Fibroblast of lung (primary cell): Measurements from ENCODE around the gene PDLIM4. TPM values are rescaled to one million over a fixed set of nuclear protein-coding genes. Genes with fewer than 3 reads are reported as not detected.

ENCODE experiments used
- DNase-seq, 2 donors: peaks; one replicate each; pipeline versions ENCODE4 v3.0.0 to v3.0.0-alpha.2; 2010; ENCODE audit warnings: low read depth in 2 of 2
- H2AFZ ChIP-seq: 2 replicates; pipeline ENCODE4 v1.5.1; 2012; ENCODE audit warnings: low read length, control low read depth, inconsistent platforms
- H3K27ac ChIP-seq: 2 replicates; pipeline ENCODE4 v1.5.1; 2011; ENCODE audit warnings: low read length, control low read depth; ENCODE audit not compliant: insufficient read depth
- H3K27me3 ChIP-seq: 2 replicates; pipeline ENCODE4 v1.5.1; 2011; ENCODE audit warnings: mild to moderate bottlenecking, low read length; ENCODE audit not compliant: control insufficient read depth, insufficient read depth
- H3K36me3 ChIP-seq: 2 replicates; pipeline ENCODE4 v1.5.1; 2011; ENCODE audit warnings: low read length; ENCODE audit not compliant: control insufficient read depth, insufficient read depth
- H3K4me1 ChIP-seq: 2 replicates; pipeline ENCODE4 v1.5.1; 2011; ENCODE audit warnings: low read length; ENCODE audit not compliant: control insufficient read depth, insufficient read depth; ENCODE audit errors: extremely low read depth
- H3K4me2 ChIP-seq: 2 replicates; pipeline ENCODE4 v1.5.1; 2011; ENCODE audit warnings: low read length, control low read depth; ENCODE audit not compliant: insufficient read depth; ENCODE audit errors: extremely low read depth
- H3K4me3 ChIP-seq, 4 experiments: fragments of 200-600 bp in 1 of 4; sonication (generic) in 1 of 4; replicated peaks in 1 of 4; 2 replicates each; pipeline ENCODE4 v1.5.1; 2011 to 2016; ENCODE audit warnings: low read length in 4 of 4, low read depth in 3 of 4, mild to moderate bottlenecking in 3 of 4, control low read depth in 2 of 4, inconsistent platforms in 1 of 4, mixed read lengths in 1 of 4; ENCODE audit not compliant: insufficient read depth in 1 of 4; ENCODE audit errors: control extremely low read depth in 1 of 4
- H3K79me2 ChIP-seq: 2 replicates; pipeline ENCODE4 v1.5.1; 2012; ENCODE audit warnings: mild to moderate bottlenecking, low read length, inconsistent platforms; ENCODE audit not compliant: control insufficient read depth, insufficient read depth
- H3K9ac ChIP-seq: 2 replicates; pipeline ENCODE4 v1.5.1; 2011; ENCODE audit warnings: mild to moderate bottlenecking, low read length, control low read depth; ENCODE audit not compliant: insufficient read depth
- H3K9me3 ChIP-seq: 2 replicates; pipeline ENCODE4 v1.5.1; 2012; ENCODE audit warnings: low read depth, low read length; ENCODE audit not compliant: control insufficient read depth, insufficient read depth
- H4K20me1 ChIP-seq: 2 replicates; pipeline ENCODE4 v1.5.1; 2011; ENCODE audit warnings: low read length; ENCODE audit not compliant: control insufficient read depth, insufficient read depth; ENCODE audit errors: extremely low read depth
- EZH2 ChIP-seq: IDR thresholded peaks from 2 replicates; pipeline ENCODE4 v1.5.1; 2012; ENCODE audit warnings: low read length, control low read depth, mild to moderate bottlenecking; ENCODE audit errors: missing control alignments
- polyA plus RNA-seq, 2 donors: library from polyadenylated mRNA; depleted of rRNA in 1 of 2; stranded (reverse) in 1 of 2; unstranded in 1 of 2; fragments of >200 nt; gene quantifications; 2 replicates each; pipeline ENCODE4 v1.2.1, GENCODE V29; 2011 to 2012; ENCODE audit warnings: missing spikeins in 1 of 2
- total RNA-seq: library from RNA; depleted of rRNA; stranded (reverse); fragments of >200 nt; gene quantifications from 2 replicates; pipeline ENCODE4 v1.2.1, GENCODE V29; 2014
- TF ChIP-seq, protein P1 (sequence below), 2 donors: IDR thresholded peaks in 1 of 2; conservative IDR thresholded peaks in 1 of 2; 1 replicate in 1 of 2; 2 replicates in 1 of 2; pipeline ENCODE4 v1.5.1; 2011 to 2012; ENCODE audit warnings: low read length in 2 of 2, control low read depth in 1 of 2, inconsistent platforms in 1 of 2, low read depth in 1 of 2, mild to moderate bottlenecking in 1 of 2

The PDLIM4 gene
- total and polyA plus RNA-seq, 2 donors (not counting 1 experiment from before 2014, with no cell fraction given), result 10.7 to 67.2 TPM

DNA sequence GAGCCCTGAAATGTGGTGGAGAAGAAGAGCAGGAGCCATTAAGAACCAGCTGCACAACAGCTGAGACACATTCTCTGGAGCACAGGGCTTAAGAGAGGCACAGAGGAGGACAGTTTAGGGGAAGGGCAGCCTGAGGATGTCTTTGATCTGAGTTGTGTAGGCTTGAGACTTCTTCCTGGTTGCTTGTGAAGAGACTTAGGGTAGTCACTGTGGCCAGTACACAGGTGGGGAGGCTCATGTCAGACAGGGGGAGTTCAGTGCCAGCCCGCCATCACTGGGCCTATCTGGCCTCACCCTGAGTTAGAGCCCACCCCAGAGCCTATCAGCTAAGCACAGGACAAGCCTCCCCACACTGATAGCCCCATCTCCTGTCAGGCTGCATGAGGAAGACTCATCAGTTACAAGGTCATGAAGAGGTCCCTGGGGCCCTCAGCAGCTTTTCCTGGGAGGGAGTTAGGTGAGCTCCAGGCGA is 56.5 kb downstream of the PDLIM4 start:
- Histone ChIP-seq H3K4me3 (no peak overlapping the region), H3K36me3 (no peaks in the 10 kb centered on the region), H3K27ac (no peak overlapping the region), H3K4me2 (no peak overlapping the region), H3K27me3 (no peaks in the 10 kb centered on the region), H2AFZ (no peak overlapping the region), H3K4me1 (no peaks in the 10 kb centered on the region), H3K79me2 (no peaks in the 10 kb centered on the region), H3K9ac (no peak overlapping the region), H4K20me1 (no peaks in the 10 kb centered on the region), H3K9me3 (no peaks in the 10 kb centered on the region)
- no peak for TF ChIP-seq EZH2
- TF ChIP-seq, protein P1, sequence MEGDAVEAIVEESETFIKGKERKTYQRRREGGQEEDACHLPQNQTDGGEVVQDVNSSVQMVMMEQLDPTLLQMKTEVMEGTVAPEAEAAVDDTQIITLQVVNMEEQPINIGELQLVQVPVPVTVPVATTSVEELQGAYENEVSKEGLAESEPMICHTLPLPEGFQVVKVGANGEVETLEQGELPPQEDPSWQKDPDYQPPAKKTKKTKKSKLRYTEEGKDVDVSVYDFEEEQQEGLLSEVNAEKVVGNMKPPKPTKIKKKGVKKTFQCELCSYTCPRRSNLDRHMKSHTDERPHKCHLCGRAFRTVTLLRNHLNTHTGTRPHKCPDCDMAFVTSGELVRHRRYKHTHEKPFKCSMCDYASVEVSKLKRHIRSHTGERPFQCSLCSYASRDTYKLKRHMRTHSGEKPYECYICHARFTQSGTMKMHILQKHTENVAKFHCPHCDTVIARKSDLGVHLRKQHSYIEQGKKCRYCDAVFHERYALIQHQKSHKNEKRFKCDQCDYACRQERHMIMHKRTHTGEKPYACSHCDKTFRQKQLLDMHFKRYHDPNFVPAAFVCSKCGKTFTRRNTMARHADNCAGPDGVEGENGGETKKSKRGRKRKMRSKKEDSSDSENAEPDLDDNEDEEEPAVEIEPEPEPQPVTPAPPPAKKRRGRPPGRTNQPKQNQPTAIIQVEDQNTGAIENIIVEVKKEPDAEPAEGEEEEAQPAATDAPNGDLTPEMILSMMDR (conservative IDR thresholded peaks at IDR 0.05 in 1 of 2, IDR thresholded peaks at IDR 0.05 in 1 of 2; ENCODE audit: low read depth in 1 of 2, low read length in 2 of 2), result no peak
- DNase-seq, result no peak

DNA sequence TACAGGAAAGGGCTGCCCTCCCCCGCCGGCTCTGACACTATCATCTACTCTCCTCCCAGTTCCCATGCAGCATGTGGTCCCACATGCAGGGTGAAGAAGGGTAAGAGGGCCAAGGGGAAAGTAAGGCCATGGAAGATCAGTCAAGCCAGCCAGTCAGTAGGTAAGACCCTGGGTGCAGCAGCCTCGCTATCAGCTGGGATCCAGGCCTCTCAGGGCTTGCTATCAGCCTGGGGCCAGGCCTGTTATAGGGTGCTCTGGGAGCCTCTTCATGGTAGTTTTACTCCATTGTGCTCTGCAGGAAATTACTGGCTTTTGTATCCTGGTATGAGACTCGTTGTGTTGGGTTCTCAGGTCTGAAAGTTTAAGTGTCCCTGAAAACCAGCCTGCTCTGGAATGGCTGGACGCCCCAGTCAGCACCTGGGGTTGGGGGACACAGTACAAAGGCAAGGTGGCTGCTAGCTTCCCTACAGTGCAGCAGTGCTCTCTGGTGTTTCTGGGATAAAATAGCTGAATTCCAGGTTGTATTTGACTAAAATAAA is 58.1 kb downstream of the PDLIM4 start:
- no peak overlapping the region for H3K4me3 ChIP-seq
- no peak for TF ChIP-seq EZH2
- TF ChIP-seq, protein P1 (conservative IDR thresholded peaks at IDR 0.05 in 1 of 2, IDR thresholded peaks at IDR 0.05 in 1 of 2; ENCODE audit: low read depth in 1 of 2, low read length in 2 of 2), result no peak
- H3K36me3 ChIP-seq, result no peaks in the 10 kb centered on the region
- no peak overlapping the region for H3K9ac ChIP-seq
- no peak overlapping the region for H2AFZ ChIP-seq
- H4K20me1 ChIP-seq, result no peaks in the 10 kb centered on the region
- no peaks in the 10 kb centered on the region for H3K4me1 ChIP-seq
- DNase-seq, result no peak
- no peaks in the 10 kb centered on the region for H3K9me3 ChIP-seq
- H3K27me3 ChIP-seq, result no peaks in the 10 kb centered on the region
- H3K4me2 ChIP-seq, result no peak overlapping the region
- H3K27ac ChIP-seq, result no peak overlapping the region
- no peaks in the 10 kb centered on the region for H3K79me2 ChIP-seq

DNA sequence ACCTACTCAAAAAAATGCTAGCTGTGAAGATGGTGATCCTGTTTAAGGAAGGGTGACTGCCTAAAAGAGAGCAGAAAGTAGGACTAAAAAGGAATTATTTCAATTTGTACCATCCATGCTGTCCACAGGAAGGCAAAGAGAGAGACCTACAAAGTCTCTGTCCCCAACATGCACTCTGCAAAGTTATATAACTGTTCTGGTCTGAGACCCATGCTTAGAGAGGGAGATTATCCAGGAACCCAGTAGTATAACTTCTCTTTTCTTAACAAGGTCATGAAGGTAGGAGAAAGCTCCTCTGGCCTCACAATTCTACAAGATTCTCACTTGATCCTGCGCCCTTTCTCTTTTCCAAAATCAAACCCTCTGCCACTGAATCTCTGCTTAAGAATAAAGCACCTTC is 62.5 kb downstream of the PDLIM4 start:
- no peak overlapping the region for H2AFZ ChIP-seq
- no peak overlapping the region for H3K9ac ChIP-seq
- no peaks in the 10 kb centered on the region for H4K20me1 ChIP-seq
- no peaks in the 10 kb centered on the region for H3K36me3 ChIP-seq
- H3K27ac ChIP-seq, result no peak overlapping the region
- H3K9me3 ChIP-seq, result no peaks in the 10 kb centered on the region
- TF ChIP-seq, protein P1 (conservative IDR thresholded peaks at IDR 0.05 in 1 of 2, IDR thresholded peaks at IDR 0.05 in 1 of 2; ENCODE audit: low read depth in 1 of 2, low read length in 2 of 2), result no peak
- no peak for TF ChIP-seq EZH2
- H3K4me3 ChIP-seq, result no peak overlapping the region
- H3K4me2 ChIP-seq, result no peak overlapping the region
- no peaks in the 10 kb centered on the region for H3K4me1 ChIP-seq
- H3K27me3 ChIP-seq, result no peaks in the 10 kb centered on the region
- no peak for DNase-seq
- H3K79me2 ChIP-seq, result no peaks in the 10 kb centered on the region
